HG02885 (cell line): ENCODE data around the gene VWA8.
"Not testable (repeated sequence)": the region's sequence is repeated elsewhere in the genome, so short reads cannot be mapped to it uniquely, and the experiment has no call there.

Source experiments
- ATAC-seq: cut with Tn5 transposase; IDR thresholded peaks from one replicate; pipeline ENCODE4 v1.9.1; 2021; ENCODE audit warnings: mild to moderate bottlenecking; ENCODE audit not compliant: unreplicated experiment, poor library complexity

The VWA8 gene

GRCh38 chr13:41864658-41865057 is 96.3 kb downstream of the VWA8 start:
- ATAC-seq = no peak

GRCh38 chr13:41862659-41863058 is 98.2 kb downstream of the VWA8 start:
- ATAC-seq = not testable (repeated sequence)

GRCh38 chr13:41859565-41859964 is 101.3 kb downstream of the VWA8 start:
- no peak for ATAC-seq

- no peak for ATAC-seq
Measured at GRCh38 chr13:41858780-41859179, 102.1 kb downstream of the VWA8 start.

- no peak for ATAC-seq
Measured at GRCh38 chr13:41854758-41855157, 106.2 kb downstream of the VWA8 start.

- no peak for ATAC-seq
Measured at GRCh38 chr13:41851351-41851750, 109.6 kb downstream of the VWA8 start.

- no peak for ATAC-seq
Measured at GRCh38 chr13:41848435-41849255, 112.3 kb downstream of the VWA8 start.

- ATAC-seq = no peak
Measured at GRCh38 chr13:41847216-41847615, 113.7 kb downstream of the VWA8 start.

GRCh38 chr13:41842036-41842620 is 118.8 kb downstream of the VWA8 start:
- ATAC-seq = no peak

GRCh38 chr13:41837629-41838028 is 123.3 kb downstream of the VWA8 start:
- no peak for ATAC-seq

- no peak for ATAC-seq
Measured at GRCh38 chr13:41835871-41836270, 125.0 kb downstream of the VWA8 start.

- not testable (repeated sequence) for ATAC-seq
Measured at GRCh38 chr13:41834697-41835096, 126.2 kb downstream of the VWA8 start.

- ATAC-seq = no peak
Measured at GRCh38 chr13:41833831-41834230, 127.1 kb downstream of the VWA8 start.

- ATAC-seq = no peak
Measured at GRCh38 chr13:41833201-41833600, 127.7 kb downstream of the VWA8 start.

- ATAC-seq = no peak
Measured at GRCh38 chr13:41827507-41828213, 133.2 kb downstream of the VWA8 start.

- no peak for ATAC-seq
Measured at GRCh38 chr13:41825691-41826090, 135.2 kb downstream of the VWA8 start.

- ATAC-seq = no peak
Measured at GRCh38 chr13:41823476-41823875, 137.4 kb downstream of the VWA8 start.

GRCh38 chr13:41822560-41822959 is 138.3 kb downstream of the VWA8 start:
- no peak for ATAC-seq

- no peak for ATAC-seq
Measured at GRCh38 chr13:41821238-41821594, 139.7 kb downstream of the VWA8 start.

- no peak for ATAC-seq
Measured at GRCh38 chr13:41820581-41821237, 140.2 kb downstream of the VWA8 start.

- ATAC-seq = no peak
Measured at GRCh38 chr13:41816057-41816456, 144.9 kb downstream of the VWA8 start.
